ENCODE results near the gene SPRED2.

The SPRED2 gene

DNA sequence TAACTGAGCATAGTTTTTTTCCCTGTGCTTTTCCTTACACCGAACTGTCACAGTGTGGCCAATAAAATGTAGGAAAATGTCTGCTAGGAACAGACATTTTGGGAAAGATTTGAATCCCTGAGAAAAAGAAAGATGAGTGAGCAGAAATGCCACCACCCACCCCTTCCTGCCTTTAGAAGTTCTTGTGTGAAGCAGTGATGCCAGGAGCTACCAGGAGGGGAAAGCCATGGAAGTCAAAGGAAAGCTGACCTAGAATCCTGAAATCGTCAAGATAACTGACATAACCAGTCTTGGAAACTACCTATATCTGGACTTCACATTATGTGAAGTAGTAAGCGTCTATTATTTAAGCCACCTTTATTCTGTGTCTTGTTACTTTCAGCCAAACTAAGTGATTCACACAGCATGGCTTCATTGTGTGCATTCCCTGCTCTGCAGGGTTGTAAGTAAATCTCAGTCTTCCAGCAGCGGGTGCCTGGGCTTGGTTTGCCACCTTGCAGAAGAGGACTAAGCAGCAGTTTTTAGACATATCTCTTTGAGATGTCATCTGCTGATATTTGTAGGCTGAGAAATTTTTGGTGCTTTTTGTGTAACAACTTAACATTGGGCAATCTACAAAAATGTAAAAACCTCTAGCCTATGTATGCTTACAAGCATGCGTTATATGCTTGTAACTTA, 11.2 kb upstream of the SPRED2 start:
- DNase-seq, result no peak

DNA sequence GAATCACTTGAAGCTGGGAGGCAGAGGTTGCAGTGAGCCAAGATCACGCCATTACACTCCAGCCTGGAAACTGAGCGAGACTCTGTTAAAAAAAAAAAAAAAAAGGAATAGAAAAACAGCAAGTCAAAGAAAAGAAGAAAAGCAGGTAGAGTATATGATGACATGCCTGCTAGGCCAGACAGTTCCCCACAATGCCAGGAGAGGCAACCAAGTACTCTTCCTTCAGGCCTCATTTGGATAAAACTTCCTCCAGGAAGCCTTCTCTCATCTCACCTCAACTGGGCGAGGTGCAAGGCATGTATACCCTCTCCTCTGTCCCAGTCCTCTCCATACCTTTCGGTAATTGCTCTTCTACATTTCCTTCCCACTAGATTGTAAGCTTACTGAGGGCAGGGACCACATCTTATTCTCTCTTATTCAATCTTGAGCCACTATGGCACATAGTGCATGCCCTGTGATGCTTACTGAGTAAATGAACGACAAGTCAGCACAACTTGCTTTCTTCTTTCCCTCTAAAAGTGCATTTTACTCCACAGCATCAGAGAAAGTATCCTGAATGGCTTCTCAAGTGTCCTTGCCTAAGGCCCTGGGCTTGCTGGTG, 10.1 kb upstream of the SPRED2 start:
- no peak for DNase-seq

DNA sequence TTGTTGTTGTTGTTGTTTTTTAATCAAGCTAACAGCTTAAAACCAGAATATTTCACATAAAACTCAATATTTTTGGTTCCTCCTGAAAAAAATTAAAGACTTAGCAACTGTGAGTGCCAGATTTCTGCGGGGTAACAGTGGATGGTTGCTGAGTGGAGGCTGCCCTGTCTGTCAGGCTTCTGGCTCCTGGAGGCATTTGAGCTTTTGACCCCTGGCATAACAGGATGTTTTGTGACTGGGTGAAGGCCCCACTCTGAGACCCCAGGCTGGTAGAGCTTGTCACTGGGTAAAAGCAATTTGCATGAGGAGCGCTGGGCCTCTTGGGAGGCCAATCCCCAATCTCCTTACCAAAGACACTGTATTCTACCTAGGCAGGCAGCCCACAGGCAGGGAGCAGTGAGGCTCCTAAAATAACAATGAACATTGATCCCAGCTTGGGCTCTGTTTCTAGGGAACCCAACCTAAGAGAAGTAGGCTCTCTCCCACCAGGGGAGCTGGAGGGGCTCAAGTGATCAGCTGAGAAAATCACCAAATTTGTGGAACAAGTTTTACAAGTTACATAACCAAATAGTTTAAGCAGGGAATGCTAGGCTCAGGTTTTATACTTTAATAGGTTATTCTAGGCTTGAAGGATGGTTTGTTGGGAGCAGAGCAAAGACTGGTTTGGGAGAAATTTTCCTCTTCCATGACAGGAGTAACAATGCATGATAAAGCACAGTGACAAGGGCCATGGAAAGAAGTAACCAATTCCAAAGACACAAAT, 5.9 kb upstream of the SPRED2 start:
- DNase-seq, result no peak

DNA sequence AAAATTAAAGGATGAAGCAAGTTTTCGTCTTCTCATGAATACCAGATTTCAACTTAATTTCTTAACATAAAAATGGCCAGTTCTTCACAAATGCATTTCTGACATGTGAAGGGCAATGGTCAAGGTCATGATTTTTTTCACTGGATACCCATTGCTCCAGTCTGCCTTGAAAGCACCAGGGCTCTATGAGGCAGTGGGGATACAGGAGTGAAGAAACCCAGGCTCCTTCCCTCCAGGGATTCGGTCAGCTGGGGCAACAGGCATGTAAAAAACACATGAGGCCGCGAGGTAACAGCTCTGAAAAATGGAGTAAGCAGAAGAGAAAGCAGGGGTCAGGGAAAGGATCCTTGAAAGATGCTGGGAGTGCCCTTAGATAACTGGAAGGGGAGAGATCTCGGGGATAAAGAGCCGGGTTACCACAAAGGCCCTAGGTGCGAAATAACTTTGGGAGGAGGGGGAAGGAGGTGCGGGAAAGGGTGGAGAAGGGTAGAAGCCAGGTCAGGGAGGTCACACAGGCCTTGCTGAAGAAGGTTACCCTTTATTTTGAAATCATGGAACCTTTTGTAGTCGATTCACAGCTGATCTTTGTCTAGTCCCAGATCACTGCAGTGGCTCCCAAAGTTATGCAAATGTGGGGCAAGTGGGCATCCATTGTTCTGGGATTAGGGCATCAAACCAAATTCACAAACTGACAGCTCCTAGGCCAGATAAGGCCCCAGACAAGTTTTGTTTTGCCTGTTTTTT, 5.2 kb upstream of the SPRED2 start:
- DNase-seq, result no peak

DNA sequence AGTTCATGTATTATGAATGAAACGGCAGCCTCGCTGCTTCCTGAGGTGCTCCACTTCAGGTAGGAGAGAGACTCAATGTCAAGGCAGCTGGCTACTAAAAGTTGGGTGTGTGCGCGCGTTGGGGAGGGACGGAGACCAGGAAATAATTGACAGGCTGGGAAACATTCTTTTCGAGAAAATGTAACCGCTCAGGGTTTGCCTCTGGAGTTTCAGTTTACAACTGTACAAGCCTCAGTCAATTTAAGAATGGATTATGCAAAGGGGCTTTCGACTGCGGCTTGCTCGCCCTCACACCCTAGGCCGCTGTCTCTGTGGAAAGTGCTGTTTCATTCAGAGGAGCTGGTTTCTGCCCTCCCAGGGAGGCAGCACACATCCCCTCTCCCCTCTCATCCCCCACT, 4.4 kb upstream of the SPRED2 start:
- no peak for DNase-seq

DNA sequence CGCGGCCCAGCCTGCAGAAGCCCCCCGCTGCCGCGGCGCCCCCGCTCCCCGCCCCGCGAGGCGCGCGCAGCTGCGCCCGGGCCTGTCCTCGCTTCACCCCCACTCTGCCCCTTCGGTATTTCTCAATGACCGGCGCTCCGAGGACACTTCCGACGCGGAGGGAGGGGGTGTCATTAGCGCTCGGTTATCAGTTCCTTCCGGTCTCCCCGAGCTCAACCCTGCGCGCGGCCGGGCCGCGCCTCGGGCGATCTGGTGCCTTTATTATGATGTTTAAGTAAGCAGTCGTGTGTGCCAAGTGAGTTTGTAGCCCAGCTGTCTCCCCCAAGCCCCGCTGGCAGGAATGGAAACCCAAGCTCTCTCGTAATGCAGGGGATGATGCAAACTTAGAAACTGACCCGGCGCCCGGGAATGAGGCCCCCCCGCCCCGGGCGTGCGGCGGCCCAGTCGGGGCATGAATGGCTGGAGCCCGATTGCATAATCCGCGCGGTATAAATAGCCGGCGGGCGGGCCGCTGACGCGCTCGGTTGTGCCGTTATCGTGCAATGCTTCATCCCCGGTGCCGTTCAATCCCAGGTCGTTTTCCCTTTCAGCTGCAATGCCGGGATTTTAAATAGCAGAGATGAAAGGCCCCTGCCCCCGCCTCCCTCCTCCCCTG, 3.9 kb upstream of the SPRED2 start:
- peak; percentile 90 for DNase-seq

DNA sequence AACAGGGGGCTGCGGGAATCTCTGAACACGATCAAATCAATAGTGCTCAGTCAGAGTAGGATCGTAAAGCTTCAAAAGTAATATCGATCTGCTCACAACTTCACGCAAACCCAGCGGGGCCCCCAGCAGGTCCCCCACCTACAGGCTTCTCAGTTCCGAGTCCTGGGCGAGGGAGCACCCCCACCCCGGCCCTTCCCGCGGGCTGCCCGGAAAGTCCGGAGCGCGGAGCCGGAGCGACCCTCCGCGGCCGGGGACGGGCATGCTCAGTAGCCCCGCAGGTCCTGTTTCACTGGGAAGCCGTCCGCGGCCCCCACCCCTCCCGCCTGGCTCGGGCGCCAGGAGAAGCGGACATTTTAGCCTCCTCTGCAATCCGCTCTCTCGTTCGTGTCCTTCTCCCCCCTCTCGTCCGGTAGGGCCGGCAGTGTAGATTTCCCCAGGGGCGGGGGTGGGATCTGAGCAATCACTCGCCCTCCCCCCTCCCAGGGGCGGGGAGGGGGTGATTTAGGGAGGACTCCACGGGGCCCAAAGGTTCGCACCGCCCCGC, 3.3 kb upstream of the SPRED2 start:
- DNase-seq, result peak; percentile 91

DNA sequence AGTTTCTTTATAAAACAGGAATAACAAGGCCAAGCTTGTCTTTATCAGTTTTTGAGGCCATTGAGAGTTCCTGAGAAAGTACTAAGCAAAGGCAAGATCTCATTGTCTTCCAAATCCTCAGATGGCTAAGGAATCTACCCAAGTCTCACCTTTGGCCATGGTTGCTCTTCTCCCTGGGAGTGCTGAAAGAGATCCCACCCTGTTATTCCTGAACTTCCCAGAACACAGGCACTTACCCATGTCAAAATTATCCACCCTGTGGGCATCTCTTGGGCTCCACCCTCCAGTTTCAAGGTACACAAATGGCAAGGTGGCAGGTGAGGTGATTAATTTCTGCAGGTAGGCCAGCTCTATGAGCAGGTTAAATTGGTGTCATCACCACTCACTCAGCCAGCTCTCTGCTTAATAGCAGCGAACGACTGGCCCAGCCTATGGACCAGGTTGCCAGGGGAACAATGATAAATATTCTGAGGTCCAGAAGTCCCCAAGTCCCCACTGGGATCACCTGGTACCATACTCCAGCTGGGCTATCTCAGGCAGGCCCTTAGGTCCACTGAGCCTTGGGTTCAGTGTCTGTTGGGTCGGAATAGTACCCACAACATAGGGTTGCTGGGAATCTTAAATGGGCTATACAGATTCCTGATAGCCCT, 2.3 kb upstream of the SPRED2 start:
- no peak for DNase-seq

DNA sequence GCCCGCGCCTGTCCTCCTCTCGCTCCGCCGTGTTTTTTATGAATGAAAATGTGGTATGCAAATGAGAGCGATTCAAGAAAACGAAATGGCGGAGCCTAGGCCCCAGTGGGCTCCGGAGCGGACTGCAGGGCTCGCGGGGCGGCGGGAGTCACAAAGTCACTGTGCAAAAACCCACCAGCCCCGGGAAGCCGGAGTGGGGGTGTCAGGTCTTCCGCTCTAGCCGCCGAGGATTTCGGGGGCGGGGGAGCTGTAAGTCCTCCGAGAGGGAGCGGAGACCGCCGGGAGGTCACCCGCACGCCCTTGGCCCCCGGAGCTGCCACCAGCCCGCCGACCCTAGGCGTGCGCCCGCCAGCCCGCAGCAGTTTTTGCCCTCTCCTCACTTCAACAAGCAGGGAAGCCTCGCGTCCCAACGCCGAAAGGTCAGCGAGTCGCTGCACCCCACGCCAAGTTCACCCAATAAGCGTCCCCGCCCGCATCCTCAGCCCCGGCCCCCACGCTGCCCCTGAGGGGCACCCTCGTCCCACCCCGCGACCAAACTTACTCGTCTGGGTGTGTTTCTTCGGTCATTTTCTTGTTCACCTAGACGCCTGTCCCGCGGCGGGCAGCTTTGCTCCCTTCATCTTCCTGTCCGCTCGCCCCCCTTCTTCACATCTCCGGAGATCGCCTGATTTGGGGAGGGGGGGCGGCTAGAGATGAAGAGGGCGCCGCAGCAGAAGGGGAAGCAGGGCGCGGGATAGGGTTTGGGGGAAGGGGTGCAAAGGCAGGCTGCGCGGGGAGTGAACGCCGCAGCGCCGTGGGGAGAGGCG, 775 bp downstream of the SPRED2 start:
- peak; percentile 90 for DNase-seq

DNA sequence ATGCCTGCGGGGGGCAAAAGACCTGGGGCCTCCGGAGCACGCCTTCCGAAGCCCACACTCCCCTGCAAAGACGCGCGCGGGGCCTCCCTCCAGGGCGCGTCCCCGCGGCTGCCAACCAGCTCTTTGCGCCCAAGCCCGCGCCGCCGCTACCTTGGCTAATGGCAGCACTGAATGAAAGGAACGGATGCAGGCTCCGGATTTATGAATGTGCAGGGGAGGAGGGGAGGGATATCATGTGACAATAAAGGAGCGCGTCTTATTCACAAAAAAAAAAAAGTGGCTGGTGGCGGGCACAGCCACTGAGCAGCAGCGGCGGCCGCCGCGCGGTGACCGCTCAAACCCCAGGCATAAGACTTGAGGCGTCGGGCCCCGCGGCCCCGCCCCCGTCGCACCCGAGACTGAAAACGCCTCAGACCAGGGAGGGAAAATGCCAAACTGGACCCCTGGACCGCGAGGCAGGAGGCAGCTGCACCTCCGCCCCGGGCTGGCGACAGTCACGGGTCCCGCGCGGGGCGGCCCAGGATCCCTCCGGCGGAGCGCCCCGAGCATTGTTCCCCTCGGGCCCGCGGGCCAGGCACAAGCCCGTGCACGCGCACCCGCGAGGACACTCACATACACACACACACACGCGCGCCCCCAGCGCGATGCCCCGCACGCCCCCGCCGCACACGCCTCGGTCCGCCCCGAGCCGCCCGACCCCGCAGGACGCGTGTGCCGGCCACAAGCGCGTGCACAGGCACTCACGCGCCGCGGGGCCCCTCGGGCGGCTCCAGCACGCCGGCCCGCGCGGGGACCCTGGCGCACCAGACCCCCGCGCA, 1.6 kb downstream of the SPRED2 start:
- DNase-seq, result peak; percentile 90

DNA sequence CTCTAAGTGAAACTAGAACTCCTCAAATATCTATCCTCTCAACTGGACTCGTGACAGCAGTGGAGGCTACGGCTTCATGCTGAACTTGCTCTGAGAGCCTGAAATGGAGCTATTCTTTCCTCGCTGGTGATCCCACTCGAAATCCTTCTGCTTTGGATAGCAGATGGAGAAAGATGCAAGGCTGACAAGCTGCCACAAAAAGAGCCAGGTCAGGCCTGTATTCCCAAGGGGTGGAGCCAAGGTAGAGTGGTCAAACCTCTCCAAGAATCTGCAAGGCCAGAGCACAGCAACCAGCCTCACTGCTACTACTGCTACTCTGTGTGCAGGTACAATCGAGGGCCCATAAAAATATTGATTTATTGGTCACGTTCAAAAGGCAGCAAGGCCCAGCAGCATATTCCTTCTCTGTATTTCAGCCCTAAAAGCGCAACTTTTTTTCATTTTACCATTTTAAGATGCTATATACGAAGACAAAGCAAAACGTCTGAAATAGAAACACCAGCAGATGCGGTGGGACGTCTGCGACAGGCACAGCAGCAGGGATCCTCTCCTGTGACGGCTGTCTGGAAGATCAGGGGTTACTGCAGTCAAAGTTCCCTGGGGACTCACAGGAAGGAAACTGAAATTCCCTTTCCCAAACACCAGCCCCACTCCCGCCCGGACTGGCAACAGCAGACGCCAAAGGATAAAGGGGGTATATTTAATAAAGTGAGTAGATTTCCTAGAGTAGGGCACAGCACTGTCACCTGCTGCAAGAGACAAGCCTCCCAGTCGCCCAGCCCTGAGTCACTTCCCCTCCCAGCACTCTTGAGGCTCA, 2.4 kb downstream of the SPRED2 start:
- DNase-seq, result no peak

DNA sequence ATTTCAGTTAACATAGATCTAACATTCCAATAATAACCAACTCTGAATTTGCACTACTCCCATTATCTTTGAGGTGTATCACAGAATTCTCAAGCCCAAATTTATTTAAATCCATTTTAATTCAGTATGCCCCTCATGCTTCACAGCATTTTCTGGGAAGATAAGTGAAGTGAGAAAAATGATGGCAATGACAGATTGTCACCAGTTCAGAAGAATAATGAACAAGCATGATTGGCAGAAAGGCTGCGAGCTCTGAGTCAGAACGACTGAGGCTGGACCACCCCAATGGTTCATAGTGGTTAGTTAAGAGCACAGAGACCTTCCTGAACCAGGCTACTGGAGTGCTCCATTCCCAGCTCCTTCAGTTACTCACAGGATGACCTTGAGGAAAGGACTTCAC, 4.9 kb downstream of the SPRED2 start:
- DNase-seq, result no peak

DNA sequence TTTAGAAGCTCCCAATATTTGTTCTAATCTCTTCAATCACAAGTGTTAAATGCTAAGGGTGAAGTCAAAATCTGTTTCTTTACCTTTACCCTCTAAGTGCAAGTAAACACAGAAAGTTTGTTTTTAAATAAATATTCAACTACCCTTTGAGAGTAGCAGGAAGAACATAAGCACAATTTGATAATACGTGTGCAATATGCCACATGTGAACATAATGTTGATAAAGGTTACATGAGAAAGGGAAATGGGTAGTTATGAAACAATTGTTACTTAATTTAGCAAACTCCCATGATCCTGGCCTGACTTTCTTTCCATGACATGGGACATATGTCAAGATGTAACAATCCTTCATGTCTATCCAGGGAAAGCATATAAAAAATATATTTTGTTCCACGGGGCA, 7.1 kb downstream of the SPRED2 start:
- no peak for DNase-seq

DNA sequence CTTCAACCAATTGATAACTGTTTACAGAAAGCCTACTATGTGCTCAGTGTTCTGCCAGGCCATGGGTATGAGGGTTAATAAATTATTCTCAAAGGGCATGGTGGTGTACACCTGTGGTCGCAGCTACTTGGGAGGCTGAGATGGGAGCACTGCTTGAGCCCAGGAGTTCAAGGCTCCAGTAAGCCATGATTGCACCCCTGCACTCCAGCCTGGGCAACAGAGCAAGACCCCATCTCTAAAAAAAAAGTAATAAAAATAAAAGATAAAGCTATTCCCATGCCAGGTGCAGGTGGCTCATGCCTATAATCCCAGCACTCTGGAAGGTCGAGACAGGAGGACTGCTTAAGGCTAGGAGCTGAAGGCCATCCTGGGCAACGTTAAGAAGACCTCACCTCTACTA, 8.0 kb downstream of the SPRED2 start:
- DNase-seq, result no peak

DNA sequence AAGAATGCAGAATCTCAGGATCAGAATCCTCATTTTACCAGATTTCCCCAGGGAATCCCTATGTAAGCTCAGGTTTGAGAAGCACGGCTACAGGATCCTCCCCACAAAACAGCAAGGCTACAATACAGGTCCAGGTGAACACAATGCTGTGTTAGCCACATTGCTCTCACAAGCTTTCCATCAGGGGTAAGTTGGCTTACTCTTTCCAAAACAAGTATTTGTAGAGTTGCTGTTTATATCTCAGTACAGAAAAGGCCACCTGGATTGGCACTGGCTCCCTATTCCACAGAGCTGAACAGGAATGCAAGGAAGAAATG, 11.0 kb downstream of the SPRED2 start:
- DNase-seq, result no peak

DNA sequence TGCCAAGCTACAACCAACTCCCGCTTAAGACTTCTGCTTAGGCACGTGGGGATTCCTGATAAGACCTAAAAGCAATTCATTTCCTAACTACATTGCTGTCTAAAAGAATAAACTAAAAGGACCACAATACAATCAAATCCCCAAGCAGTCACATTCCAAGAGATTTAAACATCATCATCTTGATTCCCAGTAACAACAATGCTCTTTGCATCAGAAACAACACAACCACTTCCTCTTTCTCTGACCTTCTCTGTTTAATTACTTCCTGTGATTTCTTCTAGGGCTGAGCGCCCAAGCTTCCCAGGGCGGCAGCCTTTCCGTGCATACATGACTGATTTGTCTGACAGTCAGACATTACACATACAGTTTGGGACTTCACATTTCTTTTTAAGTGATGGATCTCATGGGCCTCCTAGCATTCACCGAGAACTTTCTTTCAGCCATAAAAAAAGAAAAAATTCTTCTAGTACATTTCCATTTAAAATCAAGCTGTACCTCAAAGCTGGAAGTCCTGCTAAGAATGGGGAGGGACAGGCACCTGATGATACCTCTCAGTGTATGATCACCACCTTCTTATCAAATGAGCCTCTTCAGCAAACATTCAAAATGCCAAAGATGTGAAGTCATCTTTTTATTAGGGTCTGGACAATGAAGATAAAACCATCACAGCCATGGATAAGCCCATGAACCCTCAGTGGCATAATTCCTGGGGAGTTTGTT, 11.5 kb downstream of the SPRED2 start:
- DNase-seq, result no peak

DNA sequence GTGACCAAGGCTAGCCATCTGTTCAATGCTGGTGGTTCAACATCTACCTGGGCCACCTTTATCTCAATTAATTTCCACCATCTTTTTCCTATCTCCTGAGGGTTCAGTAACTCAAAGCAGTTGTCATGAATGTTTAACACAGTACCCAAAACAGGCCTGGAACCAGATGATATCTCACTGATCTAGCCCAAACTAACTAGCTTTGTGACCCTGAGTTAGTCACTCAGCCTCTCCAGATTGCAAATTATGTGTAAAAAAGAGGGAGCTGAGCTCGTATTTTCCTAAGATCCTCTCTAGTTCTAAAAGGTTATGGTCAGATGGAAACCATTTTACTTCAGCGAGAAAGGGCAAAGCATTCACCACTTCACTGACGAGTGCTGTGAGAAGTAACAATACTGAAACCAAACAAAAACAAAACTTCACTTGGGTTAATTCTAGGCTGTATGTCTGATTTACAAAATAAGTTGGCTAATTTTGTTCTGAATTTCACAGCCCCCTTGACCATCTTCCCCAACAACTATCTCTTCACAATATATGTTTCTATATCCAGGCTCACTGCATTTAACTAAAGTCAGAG, 14.8 kb downstream of the SPRED2 start:
- no peak for DNase-seq

DNA sequence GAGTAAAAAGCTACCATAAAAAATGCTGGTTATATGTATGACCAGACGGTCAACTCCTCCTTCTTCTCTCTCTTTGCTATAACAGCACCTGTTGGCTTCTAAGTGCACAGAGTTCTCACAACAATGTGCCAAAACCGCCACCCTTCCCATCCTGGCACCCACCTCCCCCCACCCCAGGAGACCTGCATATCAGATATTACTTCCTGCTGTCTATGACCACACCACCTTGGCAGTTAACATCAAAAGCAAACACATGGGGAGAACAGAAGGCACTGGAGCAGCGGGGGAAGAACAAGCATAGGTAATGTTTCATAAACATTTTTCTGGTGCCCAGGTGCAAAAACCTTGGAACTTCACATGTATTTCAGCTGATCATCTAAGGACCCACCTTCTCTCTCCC, 15.5 kb downstream of the SPRED2 start:
- no peak for DNase-seq
